ENCODE measurements around the gene ERBIN. TPM values are rescaled to one million over a fixed set of nuclear protein-coding genes. Genes with fewer than 3 reads are reported as not detected.
"Not testable (repeated sequence)": the region's sequence is repeated elsewhere in the genome, so short reads cannot be mapped to it uniquely, and the experiment has no call there.

Gene ERBIN
- total RNA-seq, 4 donors from 2014 or later: 78.2 to 104 (median 95.3) TPM

GRCh38 chr5:65967288-65968066 lies 41.1 kb downstream of the ERBIN start:
- no peak for DNase-seq (ENCODE audit: low spot score in 2 of 2)
- TF ChIP-seq POLR2A (IDR thresholded peaks at IDR 0.05) (no peak), CTCF (IDR thresholded peaks at IDR 0.05) (no peak)
- H3K4me3 ChIP-seq (ENCODE audit: low read depth, poor library complexity, severe bottlenecking): no peak overlapping the region
- WGBS, 2 donors: 61 to 73% methylated on average over 7 of the region's 7 CpGs
- intact Hi-C loops (cut with DNase I; ENCODE audit: low total_unique reads): no loop called here

- TF ChIP-seq POLR2A (IDR thresholded peaks at IDR 0.05): no peak
- TF ChIP-seq CTCF (IDR thresholded peaks at IDR 0.05): no peak
- DNase-seq (ENCODE audit: low spot score in 2 of 2): no peak
- 32 to 40% methylated on average over 2 of the region's 2 CpGs for WGBS, 2 donors
- intact Hi-C loops (cut with DNase I; ENCODE audit: low total_unique reads): no loop called here
- H3K4me3 ChIP-seq (ENCODE audit: low read depth, poor library complexity, severe bottlenecking): no peak overlapping the region
Observed at GRCh38 chr5:65969539-65970393, 43.4 kb downstream of the ERBIN start.

GRCh38 chr5:65970481-65971367 lies 44.3 kb downstream of the ERBIN start:
- WGBS, 2 donors: 46 to 53% methylated on average over 7 of the region's 7 CpGs
- TF ChIP-seq CTCF (IDR thresholded peaks at IDR 0.05) (no peak), POLR2A (IDR thresholded peaks at IDR 0.05) (no peak)
- intact Hi-C loops (cut with DNase I; ENCODE audit: low total_unique reads): no loop called here
- no peak for DNase-seq (ENCODE audit: low spot score in 2 of 2)
- H3K4me3 ChIP-seq (ENCODE audit: low read depth, poor library complexity, severe bottlenecking): no peak overlapping the region

- WGBS, 2 donors: 86 to 89% methylated on average over 3 of the region's 3 CpGs
- H3K4me3 ChIP-seq (ENCODE audit: low read depth, poor library complexity, severe bottlenecking): no peak overlapping the region
- intact Hi-C loops (cut with DNase I; ENCODE audit: low total_unique reads): no loop called here
- DNase-seq (ENCODE audit: low spot score in 2 of 2): no peak
- TF ChIP-seq POLR2A (IDR thresholded peaks at IDR 0.05) (no peak), CTCF (IDR thresholded peaks at IDR 0.05) (no peak)
Observed at GRCh38 chr5:65971643-65972042, 45.3 kb downstream of the ERBIN start.

- 96% methylated on average over 3 of the region's 3 CpGs for WGBS, 2 donors
- intact Hi-C loops (cut with DNase I; ENCODE audit: low total_unique reads); DNase-seq (ENCODE audit: low spot score in 2 of 2); H3K4me3 ChIP-seq (ENCODE audit: low read depth, poor library complexity, severe bottlenecking): not testable (repeated sequence)
Observed at GRCh38 chr5:65972896-65973295, 46.5 kb downstream of the ERBIN start.
